SU-DHL-6 (cell line): Measurements from ENCODE around the gene PPP1R7.

ENCODE experiments used
- EZH2phosphoT487 ChIP-seq: fragments of 200-600 bp; sonication (generic), shearing (Covaris generic); conservative IDR thresholded peaks from 2 replicates; pipeline ENCODE4 v1.6.1; 2018; ENCODE audit warnings: mild to moderate bottlenecking, antibody characterized with exemption, low read length, moderate library complexity, mixed read lengths
- TF ChIP-seq, protein P1 (sequence below): fragments of 200-600 bp; sonication (generic); IDR thresholded peaks from one replicate; pipeline ENCODE4 v1.5.1; 2017; ENCODE audit warnings: antibody characterized with exemption, mild to moderate bottlenecking, low read length, moderate library complexity; ENCODE audit not compliant: insufficient read depth, poor library complexity, severe bottlenecking

GRCh38 chr2:241199286-241199685 lies 49.0 kb downstream of the PPP1R7 start:
- TF ChIP-seq, protein P1, sequence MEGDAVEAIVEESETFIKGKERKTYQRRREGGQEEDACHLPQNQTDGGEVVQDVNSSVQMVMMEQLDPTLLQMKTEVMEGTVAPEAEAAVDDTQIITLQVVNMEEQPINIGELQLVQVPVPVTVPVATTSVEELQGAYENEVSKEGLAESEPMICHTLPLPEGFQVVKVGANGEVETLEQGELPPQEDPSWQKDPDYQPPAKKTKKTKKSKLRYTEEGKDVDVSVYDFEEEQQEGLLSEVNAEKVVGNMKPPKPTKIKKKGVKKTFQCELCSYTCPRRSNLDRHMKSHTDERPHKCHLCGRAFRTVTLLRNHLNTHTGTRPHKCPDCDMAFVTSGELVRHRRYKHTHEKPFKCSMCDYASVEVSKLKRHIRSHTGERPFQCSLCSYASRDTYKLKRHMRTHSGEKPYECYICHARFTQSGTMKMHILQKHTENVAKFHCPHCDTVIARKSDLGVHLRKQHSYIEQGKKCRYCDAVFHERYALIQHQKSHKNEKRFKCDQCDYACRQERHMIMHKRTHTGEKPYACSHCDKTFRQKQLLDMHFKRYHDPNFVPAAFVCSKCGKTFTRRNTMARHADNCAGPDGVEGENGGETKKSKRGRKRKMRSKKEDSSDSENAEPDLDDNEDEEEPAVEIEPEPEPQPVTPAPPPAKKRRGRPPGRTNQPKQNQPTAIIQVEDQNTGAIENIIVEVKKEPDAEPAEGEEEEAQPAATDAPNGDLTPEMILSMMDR, result no peak
- TF ChIP-seq EZH2phosphoT487, result no peak
